Measurements from ENCODE around the gene BMPR1B.
"Not testable (repeated sequence)": the region's sequence is repeated elsewhere in the genome, so short reads cannot be mapped to it uniquely, and the experiment has no call there.

BMPR1B gene

DNA sequence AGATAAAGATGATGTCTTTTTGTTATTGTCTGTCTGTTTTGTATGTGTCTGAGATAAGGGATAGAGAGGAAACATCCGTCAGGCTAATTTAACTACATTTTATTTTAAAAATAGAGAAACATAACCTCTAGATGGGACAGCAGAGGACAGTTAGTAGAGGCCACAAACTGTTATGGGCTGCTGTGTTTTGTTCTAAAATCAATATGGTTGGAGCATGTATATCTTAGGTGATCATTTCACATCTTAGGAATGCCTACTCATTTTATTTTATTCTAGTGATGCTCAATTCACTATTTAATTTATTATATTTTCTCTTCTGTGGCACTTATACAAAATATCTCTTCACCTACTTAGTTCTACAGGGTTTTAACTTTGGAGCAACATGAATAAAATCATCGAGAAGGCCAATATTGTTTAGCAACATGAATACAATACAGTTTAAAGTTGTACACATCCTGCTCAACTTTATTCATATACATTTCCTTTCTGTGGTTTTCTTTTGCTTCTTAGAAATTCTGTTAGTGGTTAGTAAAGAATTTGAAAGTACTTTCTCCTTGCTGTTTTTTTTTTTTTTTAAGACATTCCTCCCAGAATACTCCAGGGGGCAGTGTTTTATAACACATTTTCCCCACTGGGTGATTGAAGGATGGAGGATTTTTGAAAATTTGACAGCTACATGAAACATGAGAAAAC, 398.1 kb downstream of the BMPR1B start:
- DNase-seq = no peak

DNA sequence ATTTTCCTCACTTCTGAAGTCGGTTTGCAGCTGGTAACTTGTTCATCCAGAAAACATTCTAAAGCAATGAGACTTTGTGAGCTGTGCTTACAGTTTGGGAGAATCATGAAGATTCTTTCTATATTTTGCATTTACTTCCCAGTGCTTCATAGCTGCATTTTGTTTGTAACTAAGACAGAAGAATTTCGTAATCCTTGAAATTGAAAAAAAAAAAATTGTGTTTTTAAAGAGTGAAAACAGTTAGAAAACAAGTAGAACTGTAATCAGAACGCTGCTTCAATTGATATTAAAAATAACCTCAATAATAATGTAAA, 398.7 kb downstream of the BMPR1B start:
- DNase-seq = no peak

DNA sequence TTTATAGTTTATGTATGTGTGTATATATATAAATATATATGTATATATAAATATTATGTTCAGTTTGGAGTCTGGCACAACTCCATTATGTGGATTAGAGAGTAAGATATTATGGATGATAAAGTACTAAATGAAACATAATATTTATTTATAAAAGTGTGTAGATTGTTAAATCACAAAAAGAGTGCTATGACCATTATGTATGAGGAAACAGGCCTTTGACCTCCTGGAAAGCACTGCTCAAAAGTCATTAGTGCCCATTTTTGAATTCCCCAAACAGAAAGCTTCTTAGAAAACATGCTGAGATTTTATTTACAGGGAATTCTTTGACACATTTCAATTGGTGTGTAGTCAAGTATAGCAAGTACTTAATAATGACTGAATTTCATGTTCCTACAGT, 399.8 kb downstream of the BMPR1B start:
- no peak for DNase-seq

DNA sequence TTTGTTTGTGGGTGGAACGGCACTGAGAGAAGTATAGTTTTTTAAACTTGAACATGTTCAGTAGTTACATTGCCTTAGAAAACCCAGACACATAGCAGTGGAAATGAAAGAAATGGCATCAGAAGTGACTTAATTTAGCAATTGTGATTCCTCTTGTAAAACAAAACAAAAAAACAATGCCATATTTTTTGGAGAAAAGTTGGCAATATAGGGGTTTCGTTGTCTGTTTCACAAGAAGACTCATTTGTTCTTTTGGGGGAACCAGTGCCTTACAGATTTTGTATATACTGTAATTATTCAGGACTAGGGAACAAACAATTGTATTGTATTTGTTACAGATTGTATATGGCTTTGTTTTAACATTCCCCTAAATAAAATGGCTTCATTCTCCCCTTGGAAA, 400.3 kb downstream of the BMPR1B start:
- DNase-seq = no peak

DNA sequence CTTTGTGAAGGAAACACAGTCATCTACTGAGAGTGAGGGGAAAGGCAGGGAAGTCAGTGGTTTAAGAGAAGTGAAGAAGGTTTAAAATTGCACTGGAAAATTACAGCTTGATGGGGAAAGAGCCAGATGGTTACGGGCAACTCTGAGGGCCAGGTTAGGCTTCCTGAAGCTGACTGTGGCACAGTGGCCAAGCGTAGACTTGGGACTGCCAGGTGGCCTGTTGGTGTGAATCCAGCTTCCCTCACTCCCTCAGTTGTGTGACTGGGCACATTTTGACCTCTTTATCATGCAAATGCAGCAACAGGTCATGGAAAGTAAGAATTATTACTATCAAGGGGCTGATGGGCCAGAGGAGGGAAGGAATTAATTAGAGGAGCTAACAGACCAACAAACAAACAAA, 400.9 kb downstream of the BMPR1B start:
- no peak for DNase-seq

DNA sequence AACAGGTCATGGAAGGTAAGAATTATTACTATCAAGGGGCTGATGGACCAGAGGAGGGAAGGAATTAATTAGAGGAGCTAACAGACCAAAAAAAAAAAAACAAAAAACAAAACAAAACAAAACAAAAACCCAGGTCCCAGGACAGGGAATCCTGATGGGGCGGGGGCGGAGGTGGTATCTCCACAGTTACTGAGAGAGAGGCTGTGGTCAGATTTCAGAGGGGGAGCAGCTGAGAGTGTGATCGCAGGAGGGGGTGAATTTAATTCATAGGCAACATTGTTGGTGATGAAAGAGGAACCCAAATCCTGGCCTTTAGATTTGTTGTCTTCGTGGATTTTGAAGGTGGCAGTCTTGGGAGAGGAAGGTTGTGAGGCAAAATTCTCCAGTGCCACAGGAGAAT, 401.6 kb downstream of the BMPR1B start:
- no peak for DNase-seq

DNA sequence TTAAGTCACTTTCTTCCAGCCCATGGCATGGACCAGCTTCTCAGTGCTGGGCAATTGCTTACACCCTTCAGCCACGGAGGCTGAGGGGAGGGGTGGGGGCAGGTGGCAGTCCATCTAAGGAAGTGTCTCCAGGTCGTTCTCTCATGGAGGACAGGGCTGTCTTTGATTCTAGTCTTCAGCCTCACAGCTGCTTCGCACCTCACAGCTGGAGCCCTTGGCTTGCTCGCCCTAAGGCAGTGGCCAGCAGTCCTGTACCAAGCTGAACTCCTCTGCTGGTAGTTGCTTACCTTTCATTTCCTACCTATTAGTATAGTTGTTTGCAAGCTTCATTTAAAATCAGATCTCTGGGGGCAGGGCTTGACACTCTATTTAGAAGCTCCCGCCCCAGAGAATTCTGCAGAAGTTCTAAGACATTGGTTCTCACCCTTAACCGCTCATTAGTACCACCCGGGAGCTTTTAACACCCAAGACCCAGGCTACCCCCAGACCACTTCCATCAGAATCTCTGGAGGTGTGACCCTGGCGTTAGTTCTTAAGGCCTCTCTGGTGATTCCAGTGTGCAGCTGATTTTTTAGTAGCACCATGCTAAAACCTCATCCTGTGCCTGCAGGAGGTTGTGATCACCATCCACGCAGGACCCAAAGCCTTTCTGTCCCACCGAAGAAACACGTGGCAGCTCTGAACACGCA, 404.2 kb downstream of the BMPR1B start:
- DNase-seq = no peak

DNA sequence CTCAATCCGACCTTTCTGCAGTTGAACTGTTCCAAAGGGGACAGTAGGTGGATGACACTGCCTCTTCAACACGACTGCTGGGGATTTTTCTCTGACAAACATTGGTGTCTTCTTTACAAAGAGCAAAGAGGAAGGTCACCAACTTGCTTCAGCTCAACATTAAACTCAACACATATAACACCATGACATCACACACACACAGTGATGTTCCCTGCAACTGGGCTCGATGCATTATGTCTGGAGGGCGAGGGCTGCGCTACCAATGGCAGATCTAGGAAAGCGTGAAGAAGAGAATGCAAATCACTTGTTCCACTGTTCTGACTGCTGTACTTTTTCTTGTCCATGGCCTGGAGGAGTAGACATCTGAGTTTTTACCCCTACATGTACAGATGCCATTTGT, 405.1 kb downstream of the BMPR1B start:
- no peak for DNase-seq

DNA sequence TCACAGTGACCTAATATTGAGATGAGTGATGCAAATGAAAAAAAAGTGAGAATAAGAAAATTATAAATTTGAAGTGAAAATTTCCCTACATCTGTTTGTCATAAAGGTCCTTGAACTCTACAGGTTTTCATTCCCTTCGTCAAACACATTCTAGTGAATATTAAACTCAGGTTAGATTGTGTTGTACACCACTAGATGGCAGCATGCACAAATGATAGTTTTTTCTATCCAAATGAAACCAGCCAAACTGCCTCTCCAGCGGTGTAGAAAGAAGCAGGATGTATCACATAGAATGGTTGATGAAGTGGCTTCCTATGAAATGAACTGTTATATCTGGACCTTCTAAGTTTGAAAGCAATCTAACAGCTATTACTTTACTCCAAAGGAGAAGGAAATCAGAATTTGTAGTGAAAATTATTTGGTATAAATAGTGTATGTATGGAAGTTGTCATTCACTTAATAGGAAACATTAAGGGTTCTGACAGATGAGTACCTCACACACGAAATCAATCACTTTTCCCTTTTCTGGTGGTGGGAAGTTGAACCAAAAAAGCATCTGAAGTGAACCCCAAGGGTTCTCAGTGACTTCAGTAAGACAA, 408.3 kb downstream of the BMPR1B start:
- DNase-seq = peak; percentile 13 to 20

DNA sequence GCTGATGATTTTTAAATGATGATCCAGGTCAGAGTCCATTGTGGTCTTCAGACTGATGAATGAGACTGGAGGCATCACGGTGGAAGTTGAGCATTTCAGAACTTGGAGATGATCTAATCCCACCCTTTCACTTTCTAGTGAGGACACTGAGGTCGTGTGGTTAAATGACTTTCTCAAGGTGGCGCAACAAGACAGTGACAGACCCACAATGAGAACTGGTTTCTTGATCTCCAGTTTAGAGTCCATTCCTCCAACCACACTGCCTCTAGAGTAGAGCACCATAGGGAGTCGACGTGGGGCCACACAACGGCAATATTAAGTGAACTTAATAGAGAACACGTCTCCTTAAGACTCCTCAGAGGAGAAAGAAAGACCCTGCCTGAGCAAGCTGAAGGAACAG, 410.1 kb downstream of the BMPR1B start:
- DNase-seq = no peak

DNA sequence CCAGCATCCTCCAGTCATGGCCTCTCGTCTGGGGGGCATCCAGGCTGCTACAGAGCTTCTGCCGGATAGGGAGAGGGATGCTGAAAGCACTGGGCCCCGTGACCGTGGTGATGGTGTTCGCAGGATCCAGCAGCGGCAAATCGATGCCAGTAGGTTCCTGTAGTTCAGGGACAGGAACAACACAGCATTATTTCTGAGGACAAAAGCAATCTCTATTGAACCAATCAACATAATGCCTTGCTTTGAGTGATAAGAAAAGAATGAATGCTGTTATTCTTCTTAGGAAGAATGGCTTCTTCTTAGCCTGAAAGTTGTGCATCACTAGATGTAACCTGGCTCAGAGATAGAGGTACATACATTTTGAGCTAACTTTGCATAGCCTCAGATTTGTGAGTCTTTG, 412.4 kb downstream of the BMPR1B start:
- no peak for DNase-seq

DNA sequence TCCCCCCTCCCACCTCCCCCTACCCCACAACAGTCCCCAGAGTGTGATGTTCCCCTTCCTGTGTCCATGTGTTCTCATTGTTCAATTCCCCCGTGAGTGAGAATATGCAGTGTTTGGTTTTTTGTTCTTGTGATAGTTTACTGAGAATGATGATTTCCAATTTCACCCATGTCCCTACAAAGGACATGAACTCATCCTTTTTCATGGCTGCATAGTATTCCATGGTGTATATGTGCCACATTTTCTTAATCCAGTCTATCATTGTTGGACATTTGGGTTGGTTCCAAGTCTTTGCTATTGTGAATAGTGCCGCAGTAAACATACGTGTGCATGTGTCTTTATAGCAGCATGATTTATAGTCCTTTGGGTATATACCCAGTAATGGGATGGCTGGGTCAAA, 413.6 kb downstream of the BMPR1B start:
- not testable (repeated sequence) for DNase-seq

DNA sequence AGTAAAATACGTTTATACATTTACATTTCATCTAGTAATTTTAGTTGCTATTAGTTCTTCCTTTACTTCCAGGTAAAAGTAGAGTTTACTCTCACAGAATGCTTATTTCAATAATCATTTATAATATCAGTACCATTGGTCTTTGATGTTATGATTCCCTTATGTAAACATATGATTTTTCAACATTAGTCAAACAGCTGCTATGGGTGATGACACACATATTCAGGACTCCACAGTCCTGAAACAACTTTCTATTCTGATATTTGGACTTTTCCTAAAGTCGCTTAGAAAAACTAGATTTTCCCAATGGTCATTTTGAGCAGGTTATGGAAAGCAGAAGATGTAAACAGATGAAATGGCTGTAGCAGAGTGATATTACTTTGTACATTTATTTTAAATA, 421.2 kb downstream of the BMPR1B start:
- no peak for DNase-seq

DNA sequence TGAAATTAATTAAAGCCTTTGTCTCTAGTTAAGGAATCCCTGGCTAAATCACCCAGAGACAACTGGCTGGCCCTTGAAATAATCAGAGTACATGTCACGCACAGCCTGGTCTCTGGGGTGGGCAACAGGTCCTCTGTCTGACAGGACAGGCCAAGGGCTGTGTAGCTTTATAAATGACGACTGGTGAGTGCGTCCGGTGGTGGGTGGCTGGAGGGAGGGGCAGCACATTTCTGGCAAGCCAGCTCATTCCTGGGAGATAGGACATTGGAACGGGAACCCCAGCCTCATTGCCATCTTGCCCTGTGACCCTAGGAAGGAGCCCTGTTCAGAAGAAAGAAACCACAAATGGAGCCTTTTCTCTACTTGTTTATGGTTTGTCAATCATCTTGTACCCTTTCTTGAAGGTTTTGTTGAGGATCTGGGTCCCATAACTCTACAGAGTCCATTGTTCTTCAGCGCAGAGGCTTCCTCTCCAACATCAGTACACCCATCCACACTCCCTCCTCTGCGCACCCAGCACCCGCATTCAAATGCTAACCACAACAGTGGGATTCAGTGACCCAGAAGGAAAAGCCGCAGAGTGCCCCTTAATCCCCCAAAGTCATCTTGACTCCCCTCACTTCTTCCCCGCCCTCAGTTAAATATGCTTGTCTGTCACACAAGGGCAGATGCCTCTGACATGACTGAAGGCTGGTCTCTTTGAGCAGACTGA, 422.9 kb downstream of the BMPR1B start:
- no peak for DNase-seq

DNA sequence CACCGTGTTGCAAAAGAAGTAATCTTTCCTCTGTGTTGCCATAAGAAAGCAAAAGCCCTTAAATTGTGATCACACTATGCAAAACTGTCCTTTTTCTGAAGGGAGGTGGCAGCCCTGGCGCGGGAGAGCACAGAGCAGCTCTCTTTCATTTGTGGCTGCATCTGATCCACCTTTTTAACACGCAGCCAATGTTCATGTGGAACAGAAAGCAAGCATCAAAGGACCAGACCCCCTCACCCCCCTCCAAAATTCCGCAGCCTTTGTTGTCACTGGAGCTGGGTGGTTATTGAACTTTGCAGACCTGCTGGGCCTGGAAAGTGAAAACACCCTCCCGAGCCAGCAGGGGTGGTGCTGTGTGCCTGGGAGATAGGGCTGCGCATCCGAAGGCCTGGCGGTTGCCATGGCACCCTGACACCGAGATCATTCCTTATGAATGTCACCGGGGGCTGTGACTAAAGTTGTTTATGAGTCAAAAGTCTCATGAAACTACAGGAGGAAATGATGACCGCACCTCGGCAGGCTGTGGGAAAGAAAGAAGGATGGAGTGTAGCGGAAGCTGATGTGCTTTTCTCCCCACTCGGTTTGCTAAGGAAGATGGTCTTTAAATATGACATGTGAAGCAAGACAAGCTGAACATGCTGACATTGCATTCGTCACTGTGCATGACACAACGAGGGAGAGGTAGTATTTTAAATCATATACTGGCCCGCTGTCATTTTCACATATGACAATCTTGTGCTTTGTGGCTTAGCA, 423.7 kb downstream of the BMPR1B start:
- peak in 1 of 2 donors; percentile 4 for DNase-seq

DNA sequence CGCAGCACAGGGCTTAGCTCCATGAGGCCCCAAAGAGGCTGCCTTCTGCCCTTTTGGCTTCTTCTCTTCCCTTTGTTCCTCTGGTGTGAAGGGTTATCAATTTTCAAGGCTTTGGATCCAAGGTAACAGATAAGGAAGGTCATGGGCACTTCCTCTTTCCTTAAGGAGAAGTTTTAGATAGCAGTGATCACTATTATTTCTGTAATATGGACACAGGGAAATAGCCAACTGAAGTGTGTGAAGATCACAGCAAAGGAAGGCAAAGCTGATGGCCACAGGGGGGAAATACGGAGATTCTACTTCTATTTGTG, 424.2 kb downstream of the BMPR1B start:
- DNase-seq = no peak

DNA sequence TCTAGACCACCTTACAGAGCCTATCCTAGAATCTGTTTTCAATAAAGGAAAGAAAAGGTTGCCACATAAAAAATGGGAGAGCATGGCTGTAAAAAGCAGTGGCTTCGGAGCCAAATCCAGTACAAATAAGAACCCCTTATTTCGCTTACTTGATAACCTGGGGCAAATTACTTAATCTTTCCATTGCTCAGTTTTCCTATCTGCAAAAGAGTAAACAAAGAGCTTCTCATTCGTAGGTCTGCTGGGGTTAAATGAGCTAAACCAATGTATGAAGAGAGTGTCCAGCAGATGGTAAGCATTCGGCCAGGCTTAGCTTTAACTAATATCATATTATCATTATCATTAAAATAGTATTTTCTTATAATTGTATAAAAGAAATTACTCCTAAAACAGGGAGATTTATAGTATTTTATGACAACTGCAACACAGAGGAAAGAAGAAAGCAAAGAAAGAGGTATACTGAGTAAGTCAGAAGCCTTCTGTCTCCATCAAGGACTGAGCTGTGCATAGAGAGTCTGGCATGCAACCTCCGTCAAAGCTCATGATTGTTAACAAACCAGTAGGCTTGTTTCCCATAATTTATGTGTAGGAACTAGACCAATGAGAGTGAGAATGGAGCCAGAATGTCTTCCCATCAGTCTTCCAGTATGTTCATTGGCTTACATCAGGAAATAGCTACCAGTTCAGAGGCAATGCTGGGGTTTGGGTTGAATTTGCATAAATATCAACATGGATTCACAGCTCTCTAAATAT, 426.1 kb downstream of the BMPR1B start:
- no peak for DNase-seq

DNA sequence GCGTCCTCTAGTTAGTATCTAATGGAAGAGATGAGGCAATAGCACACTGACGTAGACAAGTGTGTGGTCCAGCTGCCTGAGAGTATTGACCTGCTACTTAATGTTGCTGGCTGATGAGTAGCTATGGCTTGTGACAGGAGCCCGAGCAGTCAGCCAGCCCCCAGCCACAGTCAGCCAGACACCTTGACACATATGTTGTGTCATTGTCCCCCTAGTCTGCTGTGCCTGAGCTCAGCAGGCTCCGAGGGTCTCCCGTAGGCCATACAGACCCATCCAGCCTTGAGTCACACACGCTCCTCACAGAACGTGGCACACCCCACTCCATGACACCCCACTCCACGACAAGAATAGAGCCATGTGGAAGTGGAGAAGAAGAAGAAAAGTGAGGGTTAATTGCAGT, 428.9 kb downstream of the BMPR1B start:
- no peak for DNase-seq

DNA sequence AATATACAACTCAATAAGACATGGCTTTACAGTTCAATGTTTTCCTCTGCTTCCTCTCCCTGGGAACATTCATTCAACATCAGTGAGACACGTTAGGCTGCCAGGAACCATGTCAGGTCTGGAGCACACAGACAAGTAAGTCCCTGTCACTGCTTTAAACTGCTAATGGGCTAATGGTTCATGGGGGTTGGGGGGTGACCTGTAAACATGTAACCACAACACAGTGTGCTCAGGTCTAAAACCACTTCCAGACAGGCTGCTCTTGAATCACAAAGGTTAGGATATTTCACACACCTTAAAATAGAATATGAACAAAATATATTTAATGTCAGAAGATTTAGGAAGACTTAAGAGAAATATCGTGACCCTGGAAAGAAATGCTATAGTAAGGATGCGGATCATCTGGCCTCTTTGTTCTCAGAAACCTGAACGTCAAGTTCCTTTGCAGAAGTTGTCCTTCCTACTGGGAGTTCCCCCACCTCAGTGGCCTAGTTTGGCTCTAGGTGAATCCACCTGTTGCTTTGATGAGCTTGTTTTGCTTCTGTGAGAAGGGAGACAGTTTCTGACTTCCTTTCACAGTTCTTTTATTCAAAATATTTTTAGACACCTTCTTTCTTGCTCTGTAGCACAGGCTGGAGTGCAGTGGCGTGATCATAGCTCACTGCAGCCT, 431.1 kb downstream of the BMPR1B start:
- no peak for DNase-seq

DNA sequence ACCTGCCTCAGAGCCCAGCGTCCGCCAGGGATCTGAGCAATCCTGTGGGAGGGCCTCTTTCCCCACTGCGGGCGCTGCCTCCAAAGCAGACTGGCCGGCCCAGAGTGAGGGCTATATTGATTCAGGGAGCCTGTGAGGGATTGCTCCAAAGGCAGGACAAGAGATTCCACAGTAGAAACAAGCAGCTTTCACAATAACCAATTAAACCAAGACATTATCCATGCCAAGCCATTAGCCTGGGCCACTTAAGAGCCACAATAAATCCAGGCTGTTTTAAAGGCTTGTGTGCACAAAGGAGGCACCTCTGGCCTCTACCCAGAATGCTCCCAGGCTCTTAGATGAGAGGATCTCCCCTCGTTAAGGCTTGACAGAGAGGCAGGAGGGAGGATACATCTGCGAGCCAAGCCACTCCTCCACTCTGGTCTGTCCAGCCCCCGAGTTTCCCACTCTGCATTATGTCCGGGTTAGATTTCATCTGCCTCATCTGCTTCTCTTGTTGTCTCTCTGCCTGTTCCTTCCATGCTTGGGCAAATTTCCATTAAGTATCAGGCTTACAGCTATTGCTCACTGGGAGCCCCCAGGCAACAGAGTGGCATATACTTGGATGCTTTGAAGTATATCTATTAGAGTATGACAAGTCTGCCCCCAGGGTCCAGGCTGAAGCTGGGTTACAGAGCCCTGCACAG, 433.1 kb downstream of the BMPR1B start:
- no peak for DNase-seq

DNA sequence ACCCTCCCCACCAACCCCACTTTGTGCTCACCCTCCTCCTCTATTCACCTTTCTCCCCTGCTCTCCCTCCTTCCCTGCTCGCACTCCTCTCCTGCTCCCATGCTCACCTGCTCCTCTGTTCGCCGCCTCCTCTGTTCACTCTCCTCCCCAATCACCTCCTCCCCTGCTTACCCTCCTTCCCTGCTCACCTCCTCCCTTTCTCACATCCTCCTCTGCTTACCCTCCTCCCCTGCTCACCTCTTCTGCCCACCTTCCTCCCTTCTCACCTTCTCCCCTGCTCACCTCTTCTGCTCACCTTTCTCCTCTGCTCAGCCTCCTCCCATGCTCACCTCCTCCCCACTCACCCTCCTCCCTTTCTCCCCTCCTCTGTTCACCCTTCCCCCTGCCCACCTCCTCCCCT, 433.8 kb downstream of the BMPR1B start:
- no peak for DNase-seq

Data from activated CD4-positive, alpha-beta T cell treated with anti-CD3 and anti-CD28 coated beads for 4 hours (primary cell).